ENCODE data around the gene RPL14.
"Not testable (repeated sequence)": the region's sequence is repeated elsewhere in the genome, so short reads cannot be mapped to it uniquely, and the experiment has no call there.

RPL14 gene

DNA sequence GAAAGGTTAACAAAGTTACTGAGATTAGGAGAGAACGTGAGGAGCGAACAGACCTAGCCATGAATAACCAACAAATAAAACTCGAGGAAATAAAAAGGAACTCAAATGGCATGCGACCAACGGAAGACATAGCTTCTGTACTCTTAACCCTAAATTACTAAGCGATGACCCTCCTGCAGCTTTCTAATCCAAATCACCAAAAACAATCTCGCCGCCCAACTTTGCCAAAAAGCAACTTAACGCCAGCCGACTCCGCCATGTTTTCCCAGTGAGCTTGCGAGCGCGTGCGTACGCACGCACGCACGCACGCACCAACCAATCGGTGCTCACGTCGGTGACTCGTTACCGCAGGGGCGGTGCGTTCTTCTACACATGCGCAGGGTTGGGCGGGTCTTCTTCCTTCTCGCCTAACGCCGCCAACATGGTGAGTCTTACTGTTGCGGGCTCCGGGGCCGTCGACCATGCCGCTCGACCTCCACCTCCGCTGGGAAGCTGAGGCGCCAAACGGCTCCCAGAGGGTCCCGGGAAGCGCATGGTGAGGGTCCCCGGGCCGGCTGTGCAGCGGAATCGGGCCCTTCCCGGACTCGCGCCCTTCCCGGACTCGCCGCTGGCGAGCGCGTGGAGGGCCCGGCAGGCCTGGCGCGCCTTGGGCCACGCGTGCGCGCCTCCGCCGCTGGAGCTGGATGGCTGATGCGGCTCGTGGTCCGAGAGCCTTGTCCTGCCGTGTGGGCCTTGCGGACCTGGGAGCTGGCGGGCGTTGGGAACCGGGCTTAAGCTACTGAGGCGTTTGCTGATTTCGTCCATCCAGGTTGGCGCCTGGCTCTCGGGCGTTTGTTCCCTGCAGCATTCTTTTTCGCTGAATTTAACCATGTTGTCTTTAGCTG lies at the start of gene RPL14:
Gene RPL14 (plus strand): TSS at position 400 of the 884 bp plus-strand sequence. CDS start 133 bp downstream, at position 533.
- peak; percentile 97 for DNase-seq (ENCODE audit: low spot score)

DNA sequence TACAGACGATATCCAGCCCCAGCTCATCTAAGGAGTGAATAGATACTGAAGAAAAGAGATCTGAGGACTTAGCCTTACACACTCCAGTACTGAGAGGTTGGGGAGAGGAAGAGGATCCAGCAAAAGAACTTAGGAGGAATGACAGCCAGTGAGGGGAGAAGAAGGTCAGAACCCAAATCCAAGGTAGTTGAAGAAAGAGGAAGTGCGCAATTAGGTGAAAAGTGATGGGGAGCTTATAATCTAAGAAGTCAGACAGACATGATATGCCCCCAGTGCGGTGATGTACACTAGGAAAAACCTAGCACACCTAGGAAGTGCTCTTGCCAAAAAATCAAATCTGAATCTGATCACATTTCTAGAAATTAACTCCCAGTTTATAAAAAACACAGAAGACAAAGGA lies 49.5 kb upstream of the RPL14 start:
- DNase-seq (ENCODE audit: low spot score) = no peak

DNA sequence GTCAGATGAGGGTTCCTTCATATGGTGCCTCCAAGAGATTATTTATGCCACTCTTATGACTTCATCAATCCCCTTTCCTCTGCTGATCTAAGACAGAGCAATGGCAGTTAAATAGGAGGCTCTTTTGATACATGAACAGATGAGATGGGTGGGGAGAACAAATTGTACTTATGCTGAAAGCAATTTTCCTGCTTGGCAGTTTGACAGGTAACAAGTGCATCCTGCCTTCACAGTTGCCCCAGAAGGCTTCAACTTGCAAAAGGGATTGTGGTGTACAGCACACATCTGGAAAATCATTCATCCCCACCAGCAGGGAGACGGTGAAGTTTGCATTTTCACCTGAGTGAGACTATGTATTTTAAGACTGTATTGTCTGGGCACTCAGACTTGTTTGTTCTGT lies 42.9 kb upstream of the RPL14 start:
- no peak for DNase-seq (ENCODE audit: low spot score)

DNA sequence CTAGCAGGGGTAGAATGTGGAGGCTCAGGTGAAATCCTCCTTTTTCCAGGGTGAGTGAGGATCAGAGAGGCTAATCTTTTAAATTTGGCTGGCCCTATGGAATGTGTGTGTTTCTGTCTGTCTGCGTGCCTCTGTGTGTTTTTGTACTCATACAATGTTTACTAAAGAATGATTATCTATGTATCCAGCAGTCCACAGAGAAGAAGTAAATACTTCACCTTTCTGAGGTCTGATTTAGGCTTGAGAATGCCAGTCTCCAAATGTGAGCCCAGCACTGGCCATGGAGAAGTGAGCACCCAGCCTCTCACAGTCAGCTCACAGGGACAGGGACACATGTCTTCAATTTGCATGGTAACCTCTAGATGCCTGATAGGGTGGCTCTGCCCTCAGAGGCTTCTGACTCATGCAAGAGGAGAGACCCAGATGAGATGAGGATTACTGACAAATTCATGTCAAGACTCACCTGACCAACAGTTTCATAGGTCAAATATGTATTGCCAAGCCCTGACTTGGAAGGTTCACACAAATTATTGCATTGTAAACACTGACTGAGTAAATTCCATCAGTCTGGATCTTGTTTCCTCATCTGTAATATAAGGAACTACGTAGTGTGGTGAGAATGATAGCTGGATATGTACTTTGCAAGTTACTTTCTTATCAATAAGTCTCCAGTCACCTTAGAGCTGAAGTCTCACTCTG lies 39.1 kb upstream of the RPL14 start:
- DNase-seq (ENCODE audit: low spot score) = no peak

DNA sequence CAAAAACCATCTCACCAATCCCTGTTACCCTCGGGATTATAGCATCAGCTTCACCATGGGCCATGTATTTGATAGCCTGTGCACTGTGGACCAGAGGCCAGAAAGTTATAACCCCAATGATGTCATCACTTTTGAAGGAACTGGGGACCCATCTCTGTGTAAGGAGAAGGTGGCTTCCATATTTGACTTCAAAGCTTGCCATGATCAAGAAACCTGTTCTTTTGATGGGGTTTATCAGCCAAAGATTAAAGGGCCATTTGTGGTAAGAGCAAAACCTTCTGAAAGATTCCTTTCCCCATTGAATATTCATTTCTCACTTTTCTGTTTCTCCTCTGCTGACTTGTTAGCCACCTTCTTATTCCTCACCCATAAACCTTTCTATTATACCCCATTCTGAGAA lies 34.3 kb upstream of the RPL14 start:
- no peak for DNase-seq (ENCODE audit: low spot score)

DNA sequence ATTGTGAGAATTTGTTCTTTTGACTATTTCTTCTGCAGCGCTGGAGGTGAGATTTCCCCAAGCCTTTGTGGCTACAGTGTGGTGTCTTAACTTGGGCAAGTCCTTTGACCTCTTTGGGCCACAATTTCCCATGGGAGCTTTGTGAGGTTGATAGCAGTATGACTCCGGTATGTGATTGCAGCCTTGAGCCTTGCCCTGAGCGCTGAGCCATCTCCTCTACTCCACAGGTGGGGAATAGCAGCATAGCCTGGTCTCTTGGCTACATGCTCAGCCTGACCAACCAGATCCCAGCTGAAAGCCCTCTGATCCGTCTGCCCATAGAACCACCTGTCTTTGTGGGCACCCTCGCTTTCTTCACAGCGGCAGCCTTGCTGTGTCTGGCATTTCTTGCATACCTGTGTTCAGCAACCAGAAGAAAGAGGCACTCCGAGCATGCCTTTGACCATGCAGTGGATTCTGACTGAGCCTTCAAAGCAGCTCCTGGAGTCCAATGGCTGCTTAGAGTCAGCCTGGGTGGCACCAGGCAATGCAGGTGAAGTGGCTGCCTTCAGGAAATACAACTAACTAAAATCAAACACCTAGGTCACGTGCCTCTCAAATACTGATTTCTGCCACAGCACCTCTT lies 30.0 kb upstream of the RPL14 start:
- DNase-seq (ENCODE audit: low spot score) = no peak

DNA sequence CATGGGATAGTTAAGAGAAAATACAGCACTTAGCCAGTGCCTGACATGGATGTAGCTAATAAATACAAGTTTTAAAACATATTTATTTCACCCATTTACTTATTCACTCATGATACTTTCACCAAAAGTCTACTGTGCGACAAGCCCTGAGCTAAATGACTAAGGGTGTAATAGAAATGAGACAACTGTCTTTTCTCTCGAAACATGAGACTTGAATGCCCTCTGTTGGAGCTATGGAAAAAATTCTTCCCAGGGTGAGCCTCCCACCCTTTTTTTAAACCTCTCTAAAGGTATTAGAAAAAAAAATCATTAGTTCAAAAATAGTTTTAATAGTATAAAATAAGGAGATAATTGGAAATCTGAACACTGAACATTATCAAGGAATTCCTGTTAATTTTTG lies 24.3 kb upstream of the RPL14 start:
- DNase-seq (ENCODE audit: low spot score) = peak; percentile 19

DNA sequence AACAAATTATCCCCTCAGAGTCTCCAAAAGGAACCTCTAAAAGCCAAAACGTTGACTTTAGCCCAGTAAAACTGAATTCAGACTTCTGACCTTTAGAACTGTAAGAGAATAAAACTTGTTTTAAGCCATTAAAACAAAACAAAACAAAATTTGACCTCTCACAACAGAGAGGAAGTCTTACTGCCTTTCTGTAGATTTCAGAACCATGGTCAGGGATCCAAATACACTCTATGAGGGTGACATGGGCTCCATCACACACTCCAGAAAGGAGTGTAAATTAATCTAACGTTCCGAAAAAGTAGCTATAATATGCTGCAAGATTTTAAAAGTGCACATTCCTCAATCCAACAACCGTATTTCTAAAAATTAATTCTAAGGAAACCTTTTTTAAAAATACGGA lies 19.2 kb upstream of the RPL14 start:
- DNase-seq (ENCODE audit: low spot score) = no peak

DNA sequence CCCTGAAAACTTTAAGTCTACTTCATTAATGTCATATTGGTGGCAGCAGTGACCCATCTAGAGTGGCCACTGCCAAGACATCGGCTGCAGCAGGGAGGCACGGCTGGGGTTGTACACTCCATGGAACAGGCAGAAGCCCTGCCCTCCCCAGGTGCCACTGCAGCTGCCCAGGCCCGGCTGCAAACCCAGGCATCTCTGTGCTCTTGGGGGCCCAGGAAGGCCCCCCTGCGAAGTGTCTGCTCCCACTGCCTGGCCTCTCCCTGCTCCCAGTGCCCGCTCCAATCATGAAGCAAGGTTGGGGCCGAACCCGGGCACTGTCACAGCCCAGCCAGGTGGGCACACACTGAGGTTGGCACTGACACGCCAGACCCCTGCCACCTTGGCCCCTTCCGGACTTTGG lies 12.1 kb upstream of the RPL14 start:
- no peak for DNase-seq (ENCODE audit: low spot score)

DNA sequence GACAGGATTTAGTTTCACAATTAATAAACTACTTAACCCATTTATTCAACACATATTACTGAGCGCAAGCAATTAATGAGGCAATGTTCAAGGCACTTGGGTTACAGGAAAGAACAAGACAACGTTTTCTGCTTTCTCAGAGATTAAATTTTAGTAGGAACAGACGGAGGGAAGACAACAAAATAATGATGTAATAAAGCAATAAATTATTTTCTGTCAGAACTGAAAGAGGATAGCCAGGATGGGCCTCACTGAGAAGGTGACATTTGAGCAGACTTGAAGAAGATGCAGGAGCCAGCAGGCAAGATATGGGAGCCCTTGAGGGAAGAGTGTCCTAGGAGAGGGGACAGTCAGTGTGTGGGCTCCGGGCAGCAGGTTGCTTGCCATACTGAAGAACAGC lies 11.3 kb upstream of the RPL14 start:
- DNase-seq (ENCODE audit: low spot score) = no peak

DNA sequence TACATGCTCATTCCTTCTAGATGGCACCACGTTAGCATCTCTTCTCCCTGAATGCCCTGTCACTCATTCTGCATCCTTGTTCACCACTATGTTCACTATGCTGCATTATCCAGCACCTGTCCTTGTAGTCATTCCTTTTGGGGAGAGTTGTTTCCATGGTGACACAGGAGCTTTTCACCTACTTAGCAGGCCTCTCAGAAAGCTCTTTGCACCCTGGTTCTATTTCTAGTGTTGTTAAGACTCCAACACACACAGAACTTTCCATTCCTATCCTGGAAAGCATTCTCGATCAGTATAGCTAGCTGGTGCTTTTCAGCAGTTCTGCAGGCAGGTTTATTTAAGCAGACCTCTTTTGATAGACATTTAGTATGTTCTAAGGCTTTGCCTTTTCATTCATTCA lies 6.7 kb upstream of the RPL14 start:
- no peak for DNase-seq (ENCODE audit: low spot score)

DNA sequence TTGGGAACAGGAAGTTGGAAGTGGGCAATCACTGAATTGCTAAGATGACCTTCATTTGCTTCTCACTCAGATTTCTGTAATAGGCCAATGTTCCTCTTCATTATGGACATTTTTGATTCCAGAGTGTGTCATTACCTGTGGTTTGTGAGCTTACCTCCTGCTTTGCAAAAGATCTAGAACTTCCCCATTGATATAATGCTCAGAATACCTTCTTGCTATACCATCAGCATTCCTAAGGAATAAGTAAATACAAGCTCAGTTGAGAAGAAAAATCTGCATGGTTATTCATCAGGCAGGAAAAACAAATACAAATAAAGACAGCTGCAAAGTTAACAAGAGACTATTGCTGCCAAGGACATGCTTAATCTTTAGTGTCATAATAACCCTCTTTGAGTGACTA lies 5.6 kb upstream of the RPL14 start:
- no peak for DNase-seq (ENCODE audit: low spot score)

DNA sequence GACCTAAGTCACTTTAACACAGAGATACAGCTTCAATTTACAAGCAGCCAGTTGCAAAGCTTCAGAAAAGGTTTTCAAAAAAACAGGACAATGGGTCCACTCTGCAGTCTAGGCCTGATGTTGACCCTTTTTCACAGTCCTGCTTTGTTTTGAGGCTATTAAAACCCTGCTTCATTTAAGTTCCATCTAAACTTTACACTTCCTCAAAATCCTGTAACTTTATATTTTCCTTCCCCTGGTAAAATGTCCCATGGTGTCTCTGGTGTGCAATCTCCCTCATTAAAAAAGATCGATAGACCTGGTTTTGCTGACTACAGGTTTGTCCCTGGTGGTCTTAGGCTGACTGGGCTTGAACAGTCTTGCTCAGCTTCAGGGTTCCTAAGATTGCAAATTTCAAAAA lies 5.1 kb upstream of the RPL14 start:
- no peak for DNase-seq (ENCODE audit: low spot score)

DNA sequence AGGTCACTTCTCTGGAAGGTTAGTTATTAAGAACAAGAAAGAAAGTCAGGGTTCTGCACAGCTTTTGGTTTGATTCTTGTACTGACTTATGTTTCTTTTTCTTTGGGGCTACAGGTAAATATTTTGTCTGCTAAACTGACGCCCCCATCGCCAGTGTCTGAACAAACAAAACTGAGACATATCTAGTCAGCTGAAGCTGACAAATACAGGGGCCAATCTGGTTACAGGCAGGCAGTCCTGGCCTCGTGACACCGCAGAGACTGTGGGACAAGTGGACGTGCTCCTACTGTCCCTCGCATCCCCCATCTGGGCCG lies 4.6 kb upstream of the RPL14 start:
- no peak for DNase-seq (ENCODE audit: low spot score)

DNA sequence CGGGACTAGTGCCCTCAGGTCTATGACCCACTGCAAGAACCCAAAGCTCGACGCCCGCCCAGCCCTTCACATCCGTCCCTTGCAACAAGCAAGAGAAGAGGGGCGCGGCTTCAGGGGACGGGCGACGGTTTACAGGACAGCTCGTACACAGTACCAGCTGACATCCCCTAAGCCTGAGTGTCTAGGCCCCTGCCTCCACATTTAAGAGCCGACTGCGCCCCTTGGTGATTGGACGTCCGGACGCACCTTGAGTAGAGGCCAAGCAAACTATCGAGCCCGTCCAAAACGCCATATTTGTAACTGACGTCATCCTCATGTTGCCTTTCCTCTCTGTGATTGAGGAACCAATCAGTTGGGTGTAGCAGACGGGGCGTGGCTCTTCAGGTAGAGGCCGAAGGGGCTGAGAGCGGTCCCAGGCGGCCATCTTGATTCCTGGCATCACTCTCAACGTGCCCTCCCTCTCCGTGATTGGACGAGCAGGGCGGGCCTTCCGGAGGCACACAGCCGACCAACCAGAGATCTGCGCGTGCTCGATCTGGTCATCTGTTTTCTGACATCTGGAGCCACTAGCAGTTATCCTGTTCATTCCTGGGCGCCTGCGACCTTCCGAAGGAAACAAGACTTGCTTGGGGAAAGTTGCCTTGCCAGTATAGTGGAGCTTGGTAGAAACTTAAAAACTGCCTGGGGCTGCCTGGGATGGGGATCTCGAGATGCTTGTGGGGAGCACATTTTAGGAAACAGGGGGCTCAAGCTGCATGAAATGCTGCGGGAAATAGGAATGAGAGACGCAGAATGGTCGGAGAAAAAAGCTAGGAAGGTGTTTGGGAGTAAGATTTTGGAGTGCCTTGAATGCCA lies 4.0 kb upstream of the RPL14 start:
- peak; percentile 99 for DNase-seq (ENCODE audit: low spot score)

DNA sequence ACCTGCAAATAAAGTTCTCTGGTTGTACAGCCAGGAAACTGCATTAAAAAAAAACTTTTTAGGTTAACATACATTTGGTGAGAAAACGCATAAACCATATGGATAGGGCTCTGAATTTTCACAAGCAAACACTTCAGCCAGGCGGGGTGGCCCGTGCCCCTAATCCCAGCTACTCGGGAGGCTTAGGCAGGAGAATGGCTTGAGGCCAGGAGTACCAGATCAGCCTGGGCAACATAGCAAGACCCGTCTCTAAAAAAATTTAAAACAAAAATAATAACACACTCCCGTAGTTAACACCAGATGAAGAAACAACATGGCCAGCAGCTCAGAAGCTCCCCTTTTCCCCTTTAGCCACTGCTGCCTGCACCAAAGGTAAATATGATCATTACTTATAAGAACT lies 3.2 kb upstream of the RPL14 start:
- DNase-seq (ENCODE audit: low spot score) = no peak

DNA sequence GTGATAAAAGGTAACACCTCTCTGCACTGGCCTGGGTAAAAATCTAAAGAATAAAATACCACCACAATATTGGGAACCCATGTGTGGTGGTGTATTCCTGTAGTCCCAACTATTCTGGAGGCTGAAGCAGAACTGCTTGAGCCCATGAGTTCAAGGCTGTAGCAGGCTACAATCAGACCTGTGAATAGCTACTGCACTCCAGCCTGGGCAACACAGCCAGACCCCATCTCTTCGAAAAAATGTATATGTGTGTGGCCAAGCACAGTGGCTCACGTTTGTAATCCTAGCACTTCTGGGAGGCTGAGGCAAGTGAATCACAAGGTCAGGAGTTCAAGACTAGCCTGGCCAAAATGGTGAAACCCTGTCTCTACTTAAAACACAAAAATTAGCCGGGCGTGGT lies 1.8 kb upstream of the RPL14 start:
- DNase-seq (ENCODE audit: low spot score) = no peak

DNA sequence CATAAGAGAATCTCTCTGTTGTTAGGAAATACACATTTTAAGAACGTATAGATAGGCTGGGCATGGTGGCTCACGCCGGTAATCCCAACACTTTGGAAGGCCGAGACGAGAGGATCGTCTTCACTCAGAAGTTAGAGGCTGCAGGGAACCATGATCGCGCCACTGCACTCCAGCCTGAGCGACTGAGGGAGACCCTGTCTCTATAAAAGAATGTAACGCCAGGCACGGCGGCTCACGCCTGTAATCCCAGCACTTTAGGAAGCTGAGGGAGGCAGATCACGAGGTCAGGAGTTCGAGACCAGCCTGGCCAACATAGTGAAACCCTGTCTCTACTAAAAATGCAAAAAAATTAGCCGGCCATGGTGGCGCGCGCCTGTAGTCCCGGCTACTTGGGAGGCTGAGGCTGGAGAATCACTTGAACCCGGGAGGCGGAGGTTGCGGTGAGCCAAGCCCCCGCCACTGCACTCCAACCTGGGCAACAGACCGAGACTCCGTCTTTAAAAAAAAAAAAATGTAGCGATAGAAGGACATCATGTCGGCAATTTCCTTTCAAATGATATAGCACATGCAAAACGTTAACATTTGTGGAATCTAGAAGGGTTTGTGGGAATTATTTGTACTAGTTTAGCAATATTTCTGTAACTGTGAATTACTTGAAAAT lies 730 bp upstream of the RPL14 start:
- DNase-seq (ENCODE audit: low spot score) = no peak

DNA sequence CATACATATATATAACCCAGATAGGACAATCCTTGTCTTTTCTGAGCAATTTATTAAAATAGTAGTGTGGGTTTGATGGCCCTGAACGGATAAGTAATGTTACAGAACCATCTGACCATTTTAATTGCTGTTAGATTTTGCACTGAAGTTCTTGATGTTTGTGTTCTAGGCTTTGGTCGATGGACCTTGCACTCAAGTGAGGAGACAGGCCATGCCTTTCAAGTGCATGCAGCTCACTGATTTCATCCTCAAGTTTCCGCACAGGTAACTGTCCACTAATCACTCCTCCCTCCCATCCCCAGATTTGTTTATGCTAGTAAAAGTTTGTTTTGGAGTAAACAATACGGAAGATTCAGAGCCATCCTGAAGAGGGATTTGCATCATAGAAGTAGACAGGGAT lies 1.3 kb downstream of the RPL14 start:
- DNase-seq (ENCODE audit: low spot score) = no peak

DNA sequence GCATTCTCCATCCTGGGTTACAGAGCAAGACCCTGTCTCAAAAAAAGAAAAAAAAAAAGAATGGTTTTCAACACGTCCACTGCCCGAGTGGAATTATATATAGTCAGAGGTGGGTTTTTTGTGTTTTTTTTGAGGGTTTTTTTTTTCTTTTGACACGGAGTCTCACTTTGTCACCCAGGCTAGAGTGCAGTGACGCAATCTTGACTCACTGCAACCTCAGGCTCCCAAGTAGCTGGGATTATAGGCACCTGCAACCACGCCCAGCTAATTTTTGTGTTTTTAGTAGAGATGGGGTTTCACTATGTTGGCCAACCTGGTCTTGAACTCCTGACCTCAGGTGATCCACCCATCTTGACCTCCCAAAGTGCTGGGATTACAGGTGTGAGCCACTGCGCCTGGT lies 3.3 kb downstream of the RPL14 start:
- not testable (repeated sequence) for DNase-seq (ENCODE audit: low spot score)

DNA sequence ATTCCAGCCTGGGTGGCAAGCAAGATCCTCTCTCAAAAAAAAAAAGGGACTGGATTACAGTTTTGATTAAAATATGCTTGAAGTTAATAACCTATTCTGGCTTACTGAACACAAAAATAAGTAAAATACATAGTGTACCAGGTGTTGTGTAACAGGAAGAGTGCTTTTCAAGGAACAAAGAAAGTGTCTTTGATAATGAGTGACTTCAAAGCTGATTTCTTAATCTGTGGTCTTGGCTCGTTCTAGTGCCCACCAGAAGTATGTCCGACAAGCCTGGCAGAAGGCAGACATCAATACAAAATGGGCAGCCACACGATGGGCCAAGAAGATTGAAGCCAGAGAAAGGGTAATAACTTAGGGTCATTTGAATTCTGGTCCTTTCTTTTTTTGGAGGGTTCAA lies 4.0 kb downstream of the RPL14 start:
- DNase-seq (ENCODE audit: low spot score) = no peak

DNA sequence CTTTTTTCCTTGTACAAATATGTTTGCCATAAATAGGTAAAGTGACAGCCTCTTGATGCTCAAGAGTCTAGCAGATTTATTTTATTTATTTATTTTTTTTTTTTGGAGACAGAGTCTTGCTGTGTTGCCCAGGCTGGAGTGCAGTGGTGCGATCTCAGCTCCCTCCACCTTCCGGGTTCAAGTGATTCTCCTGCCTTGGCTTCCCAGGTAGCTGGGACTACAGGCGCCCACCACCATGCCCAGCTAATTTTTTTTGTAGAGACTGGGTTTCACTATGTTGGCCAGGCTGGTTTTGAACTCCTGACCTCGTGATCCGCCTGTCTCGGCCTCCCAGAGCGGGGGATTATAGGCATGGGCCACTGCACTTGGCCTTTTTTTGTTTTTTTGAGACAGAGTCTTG lies 5.7 kb downstream of the RPL14 start:
- DNase-seq (ENCODE audit: low spot score) = not testable (repeated sequence)

Measured in COLO829 (cell line).